A673 (cell line): ENCODE data around the gene DCC.

Source experiments
- EZH2 ChIP-seq: fragments of 200-600 bp; sonication (generic); IDR thresholded peaks from 2 replicates; pipeline ENCODE4 v1.6.1; 2017; ENCODE audit warnings: borderline replicate concordance, low read depth, mild to moderate bottlenecking, mixed read lengths, antibody characterized with exemption, low read length; ENCODE audit not compliant: poor library complexity, severe bottlenecking
- TF ChIP-seq, protein P1 (sequence below): fragments of 300-800, 200-600 bp; sonication (generic); conservative IDR thresholded peaks from 2 replicates; pipeline ENCODE4 v1.5.1; 2017; ENCODE audit warnings: low read depth, mild to moderate bottlenecking, antibody characterized with exemption, low read length, moderate library complexity, mixed read lengths

GRCh38 chr18:53526101-53526870, 1186.3 kb downstream of the DCC start:
- TF ChIP-seq, protein P1, sequence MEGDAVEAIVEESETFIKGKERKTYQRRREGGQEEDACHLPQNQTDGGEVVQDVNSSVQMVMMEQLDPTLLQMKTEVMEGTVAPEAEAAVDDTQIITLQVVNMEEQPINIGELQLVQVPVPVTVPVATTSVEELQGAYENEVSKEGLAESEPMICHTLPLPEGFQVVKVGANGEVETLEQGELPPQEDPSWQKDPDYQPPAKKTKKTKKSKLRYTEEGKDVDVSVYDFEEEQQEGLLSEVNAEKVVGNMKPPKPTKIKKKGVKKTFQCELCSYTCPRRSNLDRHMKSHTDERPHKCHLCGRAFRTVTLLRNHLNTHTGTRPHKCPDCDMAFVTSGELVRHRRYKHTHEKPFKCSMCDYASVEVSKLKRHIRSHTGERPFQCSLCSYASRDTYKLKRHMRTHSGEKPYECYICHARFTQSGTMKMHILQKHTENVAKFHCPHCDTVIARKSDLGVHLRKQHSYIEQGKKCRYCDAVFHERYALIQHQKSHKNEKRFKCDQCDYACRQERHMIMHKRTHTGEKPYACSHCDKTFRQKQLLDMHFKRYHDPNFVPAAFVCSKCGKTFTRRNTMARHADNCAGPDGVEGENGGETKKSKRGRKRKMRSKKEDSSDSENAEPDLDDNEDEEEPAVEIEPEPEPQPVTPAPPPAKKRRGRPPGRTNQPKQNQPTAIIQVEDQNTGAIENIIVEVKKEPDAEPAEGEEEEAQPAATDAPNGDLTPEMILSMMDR = no peak
- no peak for TF ChIP-seq EZH2
